Measurements from ENCODE around the gene KNDC1. TPM values are rescaled to one million over a fixed set of nuclear protein-coding genes. Genes with fewer than 3 reads are reported as not detected.

Gene KNDC1
- total RNA-seq, 2 donors from 2014 or later = 0.05 to 0.36 TPM

Other genes with a start within 250 kb of the KNDC1 start
- gene CFAP46, start 217.6 kb upstream of the KNDC1 start, total RNA-seq = under 1 TPM in 1 of 2 donors, not detected in 1; 0.19 TPM
- not detected for gene ADGRA1, start 72.3 kb upstream of the KNDC1 start, total RNA-seq
- gene UTF1, start 70.0 kb downstream of the KNDC1 start, total RNA-seq = not detected
- gene VENTX, start 77.6 kb downstream of the KNDC1 start, total RNA-seq = not detected
- gene ADAM8, start 116.6 kb downstream of the KNDC1 start, total RNA-seq = 100 to 1,000 TPM; 202 to 211 TPM
- 10 to 100 TPM; 53.3 to 58.2 TPM for gene TUBGCP2, start 148.7 kb downstream of the KNDC1 start, total RNA-seq
- gene ZNF511, start 148.7 kb downstream of the KNDC1 start, total RNA-seq = 10 to 100 TPM; 38.1 to 73.2 TPM
- not detected for gene CALY, start 176.7 kb downstream of the KNDC1 start, total RNA-seq
- not detected for gene PRAP1, start 187.2 kb downstream of the KNDC1 start, total RNA-seq
- gene FUOM, start 197.8 kb downstream of the KNDC1 start, total RNA-seq = 10 to 100 TPM; 11.5 to 11.8 TPM
- 10 to 100 TPM; 44.5 to 52.7 TPM for gene ECHS1, start 213.1 kb downstream of the KNDC1 start, total RNA-seq
- 1 to 10 TPM; 2.0 to 2.1 TPM for gene PAOX, start 219.0 kb downstream of the KNDC1 start, total RNA-seq
- gene MTG1, start 233.9 kb downstream of the KNDC1 start, total RNA-seq = 100 to 1,000 TPM in 1 of 2 donors, 10 to 100 TPM in 1; 44.2 to 105 TPM